WTC11 (cell line): ENCODE results near the gene KLF1.

Experiments
- CREM ChIP-seq: sonication (generic); formaldehyde crosslinking; IDR thresholded peaks from 2 replicates; pipeline ENCODE4 v1.8.1; 2022; ENCODE audit warnings: mild to moderate bottlenecking, missing genetic modification reagents, moderate library complexity
- CTCF ChIP-seq: fragments of 200-600 bp; IDR thresholded peaks from 2 replicates; pipeline ENCODE4 v1.8.0; 2022; ENCODE audit warnings: antibody characterized with exemption
- E2F1 ChIP-seq: sonication (generic); formaldehyde crosslinking; IDR thresholded peaks from 2 replicates; pipeline ENCODE4 v1.8.0; 2022; ENCODE audit warnings: mild to moderate bottlenecking, missing genetic modification reagents
- ESRRA ChIP-seq: sonication (generic); formaldehyde crosslinking; IDR thresholded peaks from 2 replicates; pipeline ENCODE4 v1.8.1; 2022; ENCODE audit warnings: mild to moderate bottlenecking, missing genetic modification reagents, borderline replicate concordance
- HMGXB4 ChIP-seq: sonication (generic); formaldehyde crosslinking; IDR thresholded peaks from 2 replicates; pipeline ENCODE4 v1.8.1; 2023; ENCODE audit warnings: mild to moderate bottlenecking, moderate library complexity, missing genetic modification reagents
- JAZF1 ChIP-seq: fragments of 250-450 bp; sonication (Bioruptor Pico); IDR thresholded peaks from 2 replicates; pipeline ENCODE4 v1.9.0; 2021; ENCODE audit warnings: moderate library complexity, mild to moderate bottlenecking, inconsistent platforms
- JUN ChIP-seq: sonication (generic); formaldehyde crosslinking; IDR thresholded peaks from 2 replicates; pipeline ENCODE4 v1.8.0; 2023; ENCODE audit warnings: mild to moderate bottlenecking, missing genetic modification reagents
- RELA ChIP-seq: sonication (generic); formaldehyde crosslinking; IDR thresholded peaks from 2 replicates; pipeline ENCODE4 v1.8.1; 2022; ENCODE audit warnings: missing genetic modification reagents, mild to moderate bottlenecking, borderline replicate concordance
- TCF7 ChIP-seq: sonication (generic); formaldehyde crosslinking; IDR thresholded peaks from 2 replicates; pipeline ENCODE4 v1.8.0; 2022; ENCODE audit warnings: mild to moderate bottlenecking, low read depth, missing genetic modification reagents, moderate library complexity
- TP53 ChIP-seq: sonication (generic); formaldehyde crosslinking; IDR thresholded peaks from 2 replicates; pipeline ENCODE4 v1.8.1; 2023; ENCODE audit warnings: mild to moderate bottlenecking, missing genetic modification reagents
- ZNF121 ChIP-seq: sonication (generic); formaldehyde crosslinking; IDR thresholded peaks from 2 replicates; pipeline ENCODE4 v1.8.0; 2023; ENCODE audit warnings: missing genetic modification reagents
- ZNF232 ChIP-seq: sonication (generic); formaldehyde crosslinking; IDR thresholded peaks from 2 replicates; pipeline ENCODE4 v1.8.0; 2022; ENCODE audit warnings: mild to moderate bottlenecking, missing genetic modification reagents

- TF ChIP-seq CTCF (no peak), JAZF1 (CRISPR knock-in tag) (no peak), ESRRA (no peak), TCF7 (CRISPR knock-in tag) (no peak), JUN (CRISPR knock-in tag) (no peak), RELA (no peak), ZNF232 (CRISPR knock-in tag) (no peak), ZNF121 (CRISPR knock-in tag) (no peak), HMGXB4 (no peak), TP53 (CRISPR knock-in tag) (no peak), E2F1 (CRISPR knock-in tag) (no peak), CREM (CRISPR knock-in tag) (no peak)
Observed at GRCh38 chr19:12873891-12874745, 12.9 kb downstream of the KLF1 start.
